ENCODE results near the gene ENTPD8. TPM values are rescaled to one million over a fixed set of nuclear protein-coding genes. Genes with fewer than 3 reads are reported as not detected.

ENTPD8 gene
- total RNA-seq, 4 donors from 2014 or later: not detected

DNA sequence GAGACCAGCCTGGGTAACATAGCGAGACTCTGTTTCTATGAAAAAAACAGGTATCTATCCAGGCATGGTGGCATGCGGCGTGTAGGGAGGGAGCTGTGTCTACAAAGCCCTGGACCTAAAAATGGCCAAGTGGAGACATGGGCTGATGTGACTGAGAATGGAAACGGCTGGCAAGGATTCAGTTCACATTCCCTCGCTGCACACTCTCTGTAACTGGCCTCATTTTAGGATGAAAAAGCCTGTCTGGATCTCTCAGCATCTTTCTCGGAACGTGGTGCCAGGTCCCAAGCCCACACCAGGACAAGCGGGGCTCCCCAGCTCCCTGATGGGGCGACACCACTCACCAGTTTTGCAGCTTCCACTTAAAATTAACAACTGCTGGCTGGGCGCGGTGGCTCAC is 31.6 kb downstream of the ENTPD8 start:
- no peak overlapping the region for H3K27ac ChIP-seq
- H3K9me3 ChIP-seq: no peaks in the 10 kb centered on the region
- peaks cover 0 to 38% (median 29%) of the 10 kb centered on the region in 4 donors for H3K4me1 ChIP-seq
- TF ChIP-seq EP300 (IDR thresholded peaks at IDR 0.05): no peak
- TF ChIP-seq POLR2A (IDR thresholded peaks at IDR 0.05): no peak
- TF ChIP-seq CTCF (IDR thresholded peaks at IDR 0.05): no peak
- H3K27me3 ChIP-seq: peaks cover 0 to 4% of the 10 kb centered on the region in 2 donors
- H3K4me3 ChIP-seq: no peak overlapping the region
- no peak for DNase-seq (ENCODE audit: low spot score in 2 of 2)
- peaks cover 0 to 3% (median 0%) of the 10 kb centered on the region in 3 donors for H3K36me3 ChIP-seq
- 82 to 89% methylated on average over 11 of the region's 11 CpGs for WGBS, 2 donors

- 92 to 96% methylated on average over 9 to 24 of the region's 24 CpGs for WGBS, 2 donors
These were observed 32.3 kb downstream of the ENTPD8 start for GRCh38 chr9:137408651-137409405.

GRCh38 chr9:137407590-137408300 is 33.4 kb downstream of the ENTPD8 start:
- Histone ChIP-seq H3K4me1 (peaks cover 0 to 38% (median 29%) of the 10 kb centered on the region in 4 donors), H3K9me3 (no peaks in the 10 kb centered on the region), H3K36me3 (peaks cover 0 to 2% (median 0%) of the 10 kb centered on the region in 3 donors), H3K4me3 (peak overlapping the region; percentile 22 to 47 (median 40)), H3K27ac (peak overlapping the region in 2 of 4 donors; percentile 36 to 77), H3K27me3 (peaks cover 0 to 4% of the 10 kb centered on the region in 2 donors)
- TF ChIP-seq EP300 (IDR thresholded peaks at IDR 0.05): no peak
- TF ChIP-seq CTCF (IDR thresholded peaks at IDR 0.05): no peak
- no peak for TF ChIP-seq POLR2A (IDR thresholded peaks at IDR 0.05)
- 37 to 43% methylated on average over 27 to 28 of the region's 31 CpGs for WGBS, 2 donors
- peak; percentile 37 to 54 for DNase-seq (ENCODE audit: low spot score in 2 of 2)

More at GRCh38 chr9:137408651-137409405, 32.3 kb downstream of the ENTPD8 start:
- Histone ChIP-seq H3K9me3 (no peaks in the 10 kb centered on the region), H3K27ac (no peak overlapping the region), H3K4me3 (no peak overlapping the region), H3K36me3 (no peaks in the 10 kb centered on the region), H3K27me3 (peaks cover 0 to 4% of the 10 kb centered on the region in 2 donors), H3K4me1 (peaks cover 0 to 38% (median 29%) of the 10 kb centered on the region in 4 donors)
- TF ChIP-seq CTCF (IDR thresholded peaks at IDR 0.05) (no peak), POLR2A (IDR thresholded peaks at IDR 0.05) (no peak), EP300 (IDR thresholded peaks at IDR 0.05) (no peak)
- no peak for DNase-seq (ENCODE audit: low spot score in 2 of 2)

DNA sequence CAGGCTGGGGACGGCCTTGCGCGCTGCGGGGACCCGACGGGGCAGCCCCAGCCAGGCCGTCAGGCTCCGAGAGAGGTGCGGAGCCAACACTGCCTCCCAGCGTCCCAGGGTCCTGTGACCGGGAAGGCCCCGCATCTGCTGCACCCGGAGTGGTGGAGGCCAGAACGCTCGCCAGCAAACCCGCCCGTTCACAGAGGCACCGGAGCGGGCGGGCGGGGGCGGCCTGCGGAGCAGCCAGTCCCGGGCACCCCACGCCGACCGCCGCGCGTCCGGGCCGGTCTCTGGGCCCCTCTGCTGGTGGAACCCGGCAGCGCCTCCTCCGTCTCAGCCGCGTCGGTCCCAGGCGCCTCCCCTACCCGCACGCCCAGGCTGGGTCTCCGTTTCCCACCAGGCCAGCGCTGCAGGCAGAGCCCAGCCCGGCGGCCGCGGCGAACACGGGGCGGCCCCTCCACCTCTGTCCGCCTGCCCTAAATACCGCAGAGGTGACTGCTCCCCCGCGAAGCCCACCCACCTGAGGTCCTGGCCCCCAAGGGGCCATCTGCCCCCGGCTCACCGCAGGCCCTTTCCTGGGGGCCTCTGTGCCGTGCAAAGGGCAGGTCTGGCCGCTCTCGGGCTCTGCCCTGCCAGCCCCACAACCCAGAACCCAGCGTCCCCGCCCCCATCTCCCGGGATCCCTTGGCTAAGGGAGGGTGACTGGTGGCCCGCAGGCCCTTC is 34.1 kb downstream of the ENTPD8 start:
- peaks cover 0 to 2% (median 0%) of the 10 kb centered on the region in 3 donors for H3K36me3 ChIP-seq
- peak overlapping the region; percentile 22 to 47 (median 40) for H3K4me3 ChIP-seq
- H3K9me3 ChIP-seq: no peaks in the 10 kb centered on the region
- peaks cover 0 to 34% (median 28%) of the 10 kb centered on the region in 4 donors for H3K4me1 ChIP-seq
- TF ChIP-seq POLR2A (IDR thresholded peaks at IDR 0.05) (no peak), EP300 (IDR thresholded peaks at IDR 0.05) (no peak), CTCF (IDR thresholded peaks at IDR 0.05) (peak; percentile 48 to 91 (median 70))
- WGBS, 2 donors: 1 to 3% methylated on average over 41 to 43 of the region's 63 CpGs
- H3K27me3 ChIP-seq: peaks cover 0 to 4% of the 10 kb centered on the region in 2 donors
- no peak for DNase-seq (ENCODE audit: low spot score in 2 of 2)
- H3K27ac ChIP-seq: peak overlapping the region in 2 of 4 donors; percentile 36 to 77
